ENCODE results near the gene CORO7.
A peak's percentile ranks its signal among the peaks of the same experiment; 100 is the strongest.

GRCh38 chr16:4309833-4310266 lies 106.5 kb downstream of the CORO7 start:
- peak in 1 of 2 donors; percentile 17 for TF ChIP-seq CTCF (conservative IDR thresholded peaks at IDR 0.05 in 1 of 2, IDR thresholded peaks at IDR 0.05 in 1 of 2; ENCODE audit: extremely low read depth in 1 of 2, insufficient read depth in 1 of 2, low read depth in 1 of 2, low read length in 2 of 2)
- TF ChIP-seq EZH2 (IDR thresholded peaks at IDR 0.05; ENCODE audit: borderline replicate concordance, low read length) = no peak
